Panc1 (cell line): ENCODE measurements around the gene SLCO3A1.

ENCODE experiments used
- POLR2AphosphoS5 ChIP-seq: IDR thresholded peaks from 2 replicates; pipeline ENCODE4 v1.6.1; 2012; ENCODE audit warnings: mild to moderate bottlenecking, low read depth, low read length, moderate library complexity
- SIN3A ChIP-seq: IDR thresholded peaks from 2 replicates; pipeline ENCODE4 v1.6.1; 2012; ENCODE audit warnings: low read depth, mild to moderate bottlenecking, low read length, moderate library complexity, borderline replicate concordance; ENCODE audit not compliant: insufficient read depth
- TCF7L2 ChIP-seq: IDR thresholded peaks from 2 replicates; pipeline ENCODE4 v1.6.1; 2011; ENCODE audit warnings: mild to moderate bottlenecking, low read depth, low read length, inconsistent platforms
- TF ChIP-seq, protein P1 (sequence below): fragments of 450-650 bp; IDR thresholded peaks from 2 replicates; pipeline ENCODE4 v1.5.1; 2017; ENCODE audit warnings: mild to moderate bottlenecking

DNA sequence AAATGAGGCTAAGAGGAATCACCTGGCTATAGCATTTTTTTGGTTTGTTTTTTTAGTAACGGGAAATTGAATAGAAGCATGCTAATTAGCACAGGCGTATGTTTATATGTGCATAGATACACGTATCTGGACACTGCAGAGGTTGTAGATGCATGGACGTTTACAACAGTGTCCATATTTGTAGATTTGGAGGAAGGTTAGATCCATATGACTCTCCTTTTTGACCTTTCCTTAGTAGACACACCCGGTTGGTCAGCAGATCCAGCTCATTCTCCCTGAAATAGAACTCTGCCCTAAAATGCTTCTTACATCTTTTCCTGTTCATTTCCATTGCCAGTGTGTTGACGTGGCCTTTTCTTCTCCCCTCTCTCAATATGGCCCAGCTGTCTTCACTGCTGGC, 60.1 kb downstream of the SLCO3A1 start:
- TF ChIP-seq, protein P1, sequence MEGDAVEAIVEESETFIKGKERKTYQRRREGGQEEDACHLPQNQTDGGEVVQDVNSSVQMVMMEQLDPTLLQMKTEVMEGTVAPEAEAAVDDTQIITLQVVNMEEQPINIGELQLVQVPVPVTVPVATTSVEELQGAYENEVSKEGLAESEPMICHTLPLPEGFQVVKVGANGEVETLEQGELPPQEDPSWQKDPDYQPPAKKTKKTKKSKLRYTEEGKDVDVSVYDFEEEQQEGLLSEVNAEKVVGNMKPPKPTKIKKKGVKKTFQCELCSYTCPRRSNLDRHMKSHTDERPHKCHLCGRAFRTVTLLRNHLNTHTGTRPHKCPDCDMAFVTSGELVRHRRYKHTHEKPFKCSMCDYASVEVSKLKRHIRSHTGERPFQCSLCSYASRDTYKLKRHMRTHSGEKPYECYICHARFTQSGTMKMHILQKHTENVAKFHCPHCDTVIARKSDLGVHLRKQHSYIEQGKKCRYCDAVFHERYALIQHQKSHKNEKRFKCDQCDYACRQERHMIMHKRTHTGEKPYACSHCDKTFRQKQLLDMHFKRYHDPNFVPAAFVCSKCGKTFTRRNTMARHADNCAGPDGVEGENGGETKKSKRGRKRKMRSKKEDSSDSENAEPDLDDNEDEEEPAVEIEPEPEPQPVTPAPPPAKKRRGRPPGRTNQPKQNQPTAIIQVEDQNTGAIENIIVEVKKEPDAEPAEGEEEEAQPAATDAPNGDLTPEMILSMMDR = no peak
- TF ChIP-seq POLR2AphosphoS5 = no peak
- TF ChIP-seq TCF7L2 = no peak
- TF ChIP-seq SIN3A = no peak
